HepG2 (cell line): ENCODE measurements around the gene CNDP1. TPM values are rescaled to one million over a fixed set of nuclear protein-coding genes. Genes with fewer than 3 reads are reported as not detected.

Experiments
- BRCA1 ChIP-seq: sonication (generic); formaldehyde crosslinking; IDR thresholded peaks from 2 replicates; pipeline ENCODE4 v1.4.0; 2020; ENCODE audit warnings: missing genetic modification reagents
- DMAP1 ChIP-seq: IDR thresholded peaks from 2 replicates; pipeline ENCODE4 v1.6.1; 2016
- GATAD1 ChIP-seq: IDR thresholded peaks from 2 replicates; pipeline ENCODE4 v1.6.1; 2016; ENCODE audit warnings: missing genetic modification reagents, missing compliant biosample characterization
- HNRNPK ChIP-seq: fragments of 200-400 bp; formaldehyde crosslinking; IDR thresholded peaks from 2 replicates; pipeline ENCODE4 v1.6.1; 2018; ENCODE audit warnings: low read length, low read depth, moderate library complexity, mild to moderate bottlenecking; ENCODE audit not compliant: poor library complexity, severe bottlenecking
- HNRNPUL1 ChIP-seq: fragments of 200-400 bp; formaldehyde crosslinking; IDR thresholded peaks from 2 replicates; pipeline ENCODE4 v1.6.1; 2017; ENCODE audit warnings: low read depth, mild to moderate bottlenecking, low read length, moderate library complexity
- HOXA9 ChIP-seq: sonication (generic); formaldehyde crosslinking; IDR thresholded peaks from 2 replicates; pipeline ENCODE4 v1.8.1; 2022; ENCODE audit warnings: missing genetic modification reagents, mild to moderate bottlenecking, moderate library complexity, borderline replicate concordance
- ISL2 ChIP-seq: sonication (generic); formaldehyde crosslinking; IDR thresholded peaks from 2 replicates; pipeline ENCODE4 v1.5.0; 2020; ENCODE audit warnings: missing genetic modification reagents
- KDM5B ChIP-seq: sonication (generic); formaldehyde crosslinking; IDR thresholded peaks from 2 replicates; pipeline ENCODE4 v1.4.0; 2020; ENCODE audit warnings: missing genetic modification reagents, mild to moderate bottlenecking, borderline replicate concordance
- NCOR1 ChIP-seq: fragments of 200-600 bp; sonication (generic); IDR thresholded peaks from 2 replicates; pipeline ENCODE4 v1.7.0; 2017; ENCODE audit warnings: antibody characterized with exemption, low read length, borderline replicate concordance
- NFRKB ChIP-seq: fragments of 450-650 bp; IDR thresholded peaks from 2 replicates; pipeline ENCODE4 v1.6.1; 2017
- PHB2 ChIP-seq: fragments of 450-650 bp; IDR thresholded peaks from 2 replicates; pipeline ENCODE4 v1.6.1; 2018; ENCODE audit not compliant: partially characterized antibody
- PITX1 ChIP-seq: sonication (generic); formaldehyde crosslinking; IDR thresholded peaks from 2 replicates; pipeline ENCODE4 v1.5.1; 2020; ENCODE audit warnings: mild to moderate bottlenecking, missing genetic modification reagents
- RNF2 ChIP-seq: fragments of 450-650 bp; conservative IDR thresholded peaks from 2 replicates; pipeline ENCODE4 v1.6.1; 2016; ENCODE audit warnings: low read depth
- SMAD1 ChIP-seq: sonication (generic); formaldehyde crosslinking; IDR thresholded peaks from 2 replicates; pipeline ENCODE4 v1.4.0; 2020; ENCODE audit warnings: missing genetic modification reagents, low read depth, mild to moderate bottlenecking, borderline replicate concordance
- SNAI1 ChIP-seq: sonication (generic); formaldehyde crosslinking; IDR thresholded peaks from 2 replicates; pipeline ENCODE4 v1.5.0; 2020; ENCODE audit warnings: mild to moderate bottlenecking, missing genetic modification reagents, borderline replicate concordance
- ZFP36L2 ChIP-seq: sonication (generic); formaldehyde crosslinking; IDR thresholded peaks from 2 replicates; pipeline ENCODE4 v1.4.0; 2020; ENCODE audit warnings: missing genetic modification reagents
- ZFP90 ChIP-seq: sonication (generic); formaldehyde crosslinking; IDR thresholded peaks from 2 replicates; pipeline ENCODE4 v1.8.0; 2022; ENCODE audit warnings: missing genetic modification reagents, mild to moderate bottlenecking, inconsistent platforms, borderline replicate concordance
- ZMYM3 ChIP-seq: sonication (generic); formaldehyde crosslinking; IDR thresholded peaks from 2 replicates; pipeline ENCODE4 v1.5.1; 2020; ENCODE audit warnings: mild to moderate bottlenecking, missing genetic modification reagents
- ZNF3 ChIP-seq: IDR thresholded peaks from 2 replicates; pipeline ENCODE4 v1.7.0; 2017; ENCODE audit warnings: inconsistent platforms
- ZNF430 ChIP-seq: sonication (generic); formaldehyde crosslinking; IDR thresholded peaks from 2 replicates; pipeline ENCODE4 v1.9.0; 2021; ENCODE audit warnings: mild to moderate bottlenecking, missing genetic modification reagents
- ZSCAN31 ChIP-seq: sonication (generic); formaldehyde crosslinking; IDR thresholded peaks from 2 replicates; pipeline ENCODE4 v1.5.0; 2020; ENCODE audit warnings: low read depth, mild to moderate bottlenecking, missing genetic modification reagents
- polyA plus RNA-seq, 8 experiments: library from polyadenylated mRNA; depleted of rRNA in 3 of 8; stranded (reverse) in 7 of 8; unstranded in 1 of 8; fragments of >200 nt; fragmentation: Illumina TruSeq in 4 of 8; extraction: Trizol in 4 of 8; gene quantifications; 2 replicates each; pipeline versions ENCODE4 v1.2.1 to v1.2.3, GENCODE V29; 2011 to 2016; ENCODE audit warnings: low read depth in 4 of 8, missing spikeins in 1 of 8, mixed read lengths in 1 of 8; ENCODE audit not compliant: insufficient read depth in 1 of 8
- total RNA-seq, 5 experiments: library from RNA; depleted of rRNA; stranded (reverse); fragments of >200 nt; fragmentation: Illumina TruSeq; extraction: Trizol; gene quantifications; 2 replicates each; pipeline ENCODE4 v1.2.3, GENCODE V29; 2016; ENCODE audit warnings: low read depth in 1 of 5
- TF ChIP-seq, protein P1 (sequence below): sonication (generic); formaldehyde crosslinking; IDR thresholded peaks from 2 replicates; pipeline ENCODE4 v1.4.0; 2020; ENCODE audit warnings: low read depth, mild to moderate bottlenecking, missing genetic modification reagents
- TF ChIP-seq, protein P2 (sequence below): sonication (generic); formaldehyde crosslinking; IDR thresholded peaks from 2 replicates; pipeline ENCODE4 v1.5.0; 2020; ENCODE audit warnings: mild to moderate bottlenecking, missing genetic modification reagents, borderline replicate concordance
- TF ChIP-seq, protein P3 (sequence below): sonication (generic); formaldehyde crosslinking; IDR thresholded peaks from 2 replicates; pipeline ENCODE4 v1.4.0; 2020; ENCODE audit warnings: mild to moderate bottlenecking, missing genetic modification reagents
- TF ChIP-seq, protein P4 (sequence below): IDR thresholded peaks from 2 replicates; pipeline ENCODE4 v1.6.1; 2018; ENCODE audit warnings: missing genetic modification reagents
- TF ChIP-seq, protein P5 (sequence below): sonication (generic); formaldehyde crosslinking; IDR thresholded peaks from 2 replicates; pipeline ENCODE4 v1.8.0; 2022; ENCODE audit warnings: missing genetic modification reagents, mild to moderate bottlenecking, borderline replicate concordance

Gene CNDP1
- total and polyA plus RNA-seq, 2 of the 13 experiments (the other 11 are each of a cell fraction or from before 2014, with no cell fraction given) = 0.01 TPM; not detected in 1

DNA sequence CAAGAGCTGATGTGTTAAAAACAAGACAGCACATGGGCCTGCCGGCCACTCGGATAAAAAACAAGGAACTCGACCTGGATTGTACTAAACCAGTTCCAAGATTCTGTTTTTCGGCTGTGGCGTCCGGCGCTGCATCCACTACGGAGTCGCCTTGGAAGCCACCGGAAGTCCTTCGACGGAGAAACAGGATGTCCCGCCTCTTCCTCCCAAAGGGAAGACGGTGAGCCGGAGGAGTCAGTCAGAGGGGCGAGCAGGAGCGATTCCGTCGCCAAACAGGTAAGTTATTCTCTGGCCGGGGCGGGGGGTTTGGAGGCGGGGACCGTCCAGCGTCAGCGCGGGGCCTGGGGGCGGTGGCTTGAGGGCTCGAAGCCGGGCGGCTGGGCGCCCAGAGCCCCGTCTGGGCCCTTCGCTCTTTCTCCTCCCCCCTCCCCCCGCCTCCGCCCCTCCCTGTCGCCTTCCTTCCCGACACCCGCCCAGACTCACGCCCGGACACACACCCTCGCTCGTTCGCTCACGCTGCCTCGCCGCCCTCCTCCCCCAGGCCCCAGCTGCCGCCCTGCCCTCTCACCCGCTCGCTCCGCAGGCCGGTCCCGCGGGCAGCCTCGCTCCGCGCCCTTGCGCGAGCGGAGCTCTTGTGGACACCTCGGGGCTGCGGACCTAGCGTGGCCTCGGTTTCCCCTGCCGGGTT, 63.5 kb downstream of the CNDP1 start, which contains the start of gene ZNF407 (continued):
- TF ChIP-seq, protein P1, sequence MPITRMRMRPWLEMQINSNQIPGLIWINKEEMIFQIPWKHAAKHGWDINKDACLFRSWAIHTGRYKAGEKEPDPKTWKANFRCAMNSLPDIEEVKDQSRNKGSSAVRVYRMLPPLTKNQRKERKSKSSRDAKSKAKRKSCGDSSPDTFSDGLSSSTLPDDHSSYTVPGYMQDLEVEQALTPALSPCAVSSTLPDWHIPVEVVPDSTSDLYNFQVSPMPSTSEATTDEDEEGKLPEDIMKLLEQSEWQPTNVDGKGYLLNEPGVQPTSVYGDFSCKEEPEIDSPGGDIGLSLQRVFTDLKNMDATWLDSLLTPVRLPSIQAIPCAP (CRISPR knock-in tag) = no peak
- TF ChIP-seq NFRKB (no peak), GATAD1 (CRISPR knock-in tag) (peak; percentile 88), ZFP36L2 (no peak), BRCA1 (no peak), NCOR1 (no peak), HNRNPK (no peak), ISL2 (CRISPR knock-in tag) (no peak), ZNF3 (CRISPR knock-in tag) (no peak), DMAP1 (CRISPR knock-in tag) (peak; percentile 2; the same call in 1 of the 2 replicates), HOXA9 (no peak), ZFP90 (CRISPR knock-in tag) (no peak; the same call in 1 of the 2 replicates), RNF2 (0 out of 2 replicates have a peak, but pooled peaks have one; percentile 7), ZSCAN31 (0 out of 2 replicates have a peak, but pooled peaks have one; percentile 43), HNRNPUL1 (no peak), PHB2 (no peak), SMAD1 (0 out of 2 replicates have a peak, but pooled peaks have one; percentile 19), PITX1 (CRISPR knock-in tag) (no peak; the same call in 1 of the 2 replicates), ZNF430 (no peak; the same call in 1 of the 2 replicates), ZMYM3 (CRISPR knock-in tag) (no peak), SNAI1 (no peak), KDM5B (peak; percentile 11; the same call in 1 of the 2 replicates)
- TF ChIP-seq, protein P2, sequence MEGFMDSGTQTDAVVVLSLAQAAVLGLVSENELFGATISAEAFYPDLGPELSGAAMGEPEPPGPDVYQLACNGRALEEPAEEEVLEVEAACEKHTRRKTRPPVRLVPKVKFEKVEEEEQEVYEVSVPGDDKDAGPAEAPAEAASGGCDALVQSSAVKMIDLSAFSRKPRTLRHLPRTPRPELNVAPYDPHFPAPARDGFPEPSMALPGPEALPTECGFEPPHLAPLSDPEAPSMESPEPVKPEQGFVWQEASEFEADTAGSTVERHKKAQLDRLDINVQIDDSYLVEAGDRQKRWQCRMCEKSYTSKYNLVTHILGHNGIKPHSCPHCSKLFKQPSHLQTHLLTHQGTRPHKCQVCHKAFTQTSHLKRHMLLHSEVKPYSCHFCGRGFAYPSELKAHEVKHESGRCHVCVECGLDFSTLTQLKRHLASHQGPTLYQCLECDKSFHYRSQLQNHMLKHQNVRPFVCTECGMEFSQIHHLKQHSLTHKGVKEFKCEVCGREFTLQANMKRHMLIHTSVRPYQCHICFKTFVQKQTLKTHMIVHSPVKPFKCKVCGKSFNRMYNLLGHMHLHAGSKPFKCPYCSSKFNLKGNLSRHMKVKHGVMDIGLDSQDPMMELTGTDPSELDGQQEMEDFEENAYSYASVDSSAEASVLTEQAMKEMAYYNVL (CRISPR knock-in tag) = no peak
- TF ChIP-seq, protein P3, sequence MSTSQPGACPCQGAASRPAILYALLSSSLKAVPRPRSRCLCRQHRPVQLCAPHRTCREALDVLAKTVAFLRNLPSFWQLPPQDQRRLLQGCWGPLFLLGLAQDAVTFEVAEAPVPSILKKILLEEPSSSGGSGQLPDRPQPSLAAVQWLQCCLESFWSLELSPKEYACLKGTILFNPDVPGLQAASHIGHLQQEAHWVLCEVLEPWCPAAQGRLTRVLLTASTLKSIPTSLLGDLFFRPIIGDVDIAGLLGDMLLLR (CRISPR knock-in tag) = no peak
- TF ChIP-seq, protein P4, sequence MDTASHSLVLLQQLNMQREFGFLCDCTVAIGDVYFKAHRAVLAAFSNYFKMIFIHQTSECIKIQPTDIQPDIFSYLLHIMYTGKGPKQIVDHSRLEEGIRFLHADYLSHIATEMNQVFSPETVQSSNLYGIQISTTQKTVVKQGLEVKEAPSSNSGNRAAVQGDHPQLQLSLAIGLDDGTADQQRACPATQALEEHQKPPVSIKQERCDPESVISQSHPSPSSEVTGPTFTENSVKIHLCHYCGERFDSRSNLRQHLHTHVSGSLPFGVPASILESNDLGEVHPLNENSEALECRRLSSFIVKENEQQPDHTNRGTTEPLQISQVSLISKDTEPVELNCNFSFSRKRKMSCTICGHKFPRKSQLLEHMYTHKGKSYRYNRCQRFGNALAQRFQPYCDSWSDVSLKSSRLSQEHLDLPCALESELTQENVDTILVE = no peak
- TF ChIP-seq, protein P5, sequence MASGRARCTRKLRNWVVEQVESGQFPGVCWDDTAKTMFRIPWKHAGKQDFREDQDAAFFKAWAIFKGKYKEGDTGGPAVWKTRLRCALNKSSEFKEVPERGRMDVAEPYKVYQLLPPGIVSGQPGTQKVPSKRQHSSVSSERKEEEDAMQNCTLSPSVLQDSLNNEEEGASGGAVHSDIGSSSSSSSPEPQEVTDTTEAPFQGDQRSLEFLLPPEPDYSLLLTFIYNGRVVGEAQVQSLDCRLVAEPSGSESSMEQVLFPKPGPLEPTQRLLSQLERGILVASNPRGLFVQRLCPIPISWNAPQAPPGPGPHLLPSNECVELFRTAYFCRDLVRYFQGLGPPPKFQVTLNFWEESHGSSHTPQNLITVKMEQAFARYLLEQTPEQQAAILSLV (CRISPR knock-in tag) = no peak
